Measurements from ENCODE around the gene MFAP5.
"Not testable (repeated sequence)": the region's sequence is repeated elsewhere in the genome, so short reads cannot be mapped to it uniquely, and the experiment has no call there.

MFAP5 gene

GRCh38 chr12:8675591-8676036, 13.0 kb upstream of the MFAP5 start:
- DNase-seq (ENCODE audit: low spot score), result no peak

- DNase-seq (ENCODE audit: low spot score), result no peak
These were observed 9.8 kb upstream of the MFAP5 start for GRCh38 chr12:8672381-8672780.

- no peak for DNase-seq (ENCODE audit: low spot score)
These were observed 5.8 kb upstream of the MFAP5 start for GRCh38 chr12:8668441-8668840.

GRCh38 chr12:8667270-8667669, 4.6 kb upstream of the MFAP5 start:
- peak; percentile 34 for DNase-seq (ENCODE audit: low spot score)

GRCh38 chr12:8665759-8666158, 3.1 kb upstream of the MFAP5 start:
- DNase-seq (ENCODE audit: low spot score), result no peak

- DNase-seq (ENCODE audit: low spot score), result no peak
These were observed 1.7 kb upstream of the MFAP5 start for GRCh38 chr12:8664228-8664913.

- DNase-seq (ENCODE audit: low spot score), result no peak
These were observed 875 bp downstream of the MFAP5 start for GRCh38 chr12:8661751-8662150.

- DNase-seq (ENCODE audit: low spot score), result no peak
These were observed 1.6 kb downstream of the MFAP5 start for GRCh38 chr12:8661016-8661415.

GRCh38 chr12:8658346-8658745, 4.3 kb downstream of the MFAP5 start:
- no peak for DNase-seq (ENCODE audit: low spot score)

- no peak for DNase-seq (ENCODE audit: low spot score)
These were observed 7.2 kb downstream of the MFAP5 start for GRCh38 chr12:8655421-8655820.

GRCh38 chr12:8648576-8649205, 13.9 kb downstream of the MFAP5 start:
- DNase-seq (ENCODE audit: low spot score), result peak; percentile 30

- no peak for DNase-seq (ENCODE audit: low spot score)
These were observed 14.7 kb downstream of the MFAP5 start for GRCh38 chr12:8647968-8648367.

- peak; percentile 39 for DNase-seq (ENCODE audit: low spot score)
These were observed 18.0 kb downstream of the MFAP5 start for GRCh38 chr12:8644345-8645248.

GRCh38 chr12:8642775-8643174, 19.9 kb downstream of the MFAP5 start:
- DNase-seq (ENCODE audit: low spot score), result no peak

GRCh38 chr12:8639936-8640335, 22.7 kb downstream of the MFAP5 start:
- DNase-seq (ENCODE audit: low spot score), result no peak

GRCh38 chr12:8638951-8639350, 23.7 kb downstream of the MFAP5 start:
- DNase-seq (ENCODE audit: low spot score), result no peak

GRCh38 chr12:8637666-8638065, 25.0 kb downstream of the MFAP5 start:
- DNase-seq (ENCODE audit: low spot score), result no peak

GRCh38 chr12:8637244-8637643, 25.4 kb downstream of the MFAP5 start:
- DNase-seq (ENCODE audit: low spot score), result no peak

- no peak for DNase-seq (ENCODE audit: low spot score)
These were observed 26.0 kb downstream of the MFAP5 start for GRCh38 chr12:8636581-8636980.

GRCh38 chr12:8636007-8636346, 26.6 kb downstream of the MFAP5 start:
- DNase-seq (ENCODE audit: low spot score), result not testable (repeated sequence)

GRCh38 chr12:8635342-8636006, 27.2 kb downstream of the MFAP5 start:
- DNase-seq (ENCODE audit: low spot score), result not testable (repeated sequence)

- no peak for DNase-seq (ENCODE audit: low spot score)
These were observed 32.5 kb downstream of the MFAP5 start for GRCh38 chr12:8630131-8630530.
